A673 (cell line): Measurements from ENCODE around the gene RHEX.

ENCODE experiments used
- CTCF ChIP-seq: fragments of 300-800, 200-600 bp; sonication (generic); conservative IDR thresholded peaks from 2 replicates; pipeline ENCODE4 v1.5.1; 2017; ENCODE audit warnings: low read depth, mild to moderate bottlenecking, antibody characterized with exemption, low read length, moderate library complexity, mixed read lengths
- EZH2 ChIP-seq: fragments of 200-600 bp; sonication (generic); IDR thresholded peaks from 2 replicates; pipeline ENCODE4 v1.6.1; 2017; ENCODE audit warnings: borderline replicate concordance, low read depth, mild to moderate bottlenecking, mixed read lengths, antibody characterized with exemption, low read length; ENCODE audit not compliant: poor library complexity, severe bottlenecking

DNA sequence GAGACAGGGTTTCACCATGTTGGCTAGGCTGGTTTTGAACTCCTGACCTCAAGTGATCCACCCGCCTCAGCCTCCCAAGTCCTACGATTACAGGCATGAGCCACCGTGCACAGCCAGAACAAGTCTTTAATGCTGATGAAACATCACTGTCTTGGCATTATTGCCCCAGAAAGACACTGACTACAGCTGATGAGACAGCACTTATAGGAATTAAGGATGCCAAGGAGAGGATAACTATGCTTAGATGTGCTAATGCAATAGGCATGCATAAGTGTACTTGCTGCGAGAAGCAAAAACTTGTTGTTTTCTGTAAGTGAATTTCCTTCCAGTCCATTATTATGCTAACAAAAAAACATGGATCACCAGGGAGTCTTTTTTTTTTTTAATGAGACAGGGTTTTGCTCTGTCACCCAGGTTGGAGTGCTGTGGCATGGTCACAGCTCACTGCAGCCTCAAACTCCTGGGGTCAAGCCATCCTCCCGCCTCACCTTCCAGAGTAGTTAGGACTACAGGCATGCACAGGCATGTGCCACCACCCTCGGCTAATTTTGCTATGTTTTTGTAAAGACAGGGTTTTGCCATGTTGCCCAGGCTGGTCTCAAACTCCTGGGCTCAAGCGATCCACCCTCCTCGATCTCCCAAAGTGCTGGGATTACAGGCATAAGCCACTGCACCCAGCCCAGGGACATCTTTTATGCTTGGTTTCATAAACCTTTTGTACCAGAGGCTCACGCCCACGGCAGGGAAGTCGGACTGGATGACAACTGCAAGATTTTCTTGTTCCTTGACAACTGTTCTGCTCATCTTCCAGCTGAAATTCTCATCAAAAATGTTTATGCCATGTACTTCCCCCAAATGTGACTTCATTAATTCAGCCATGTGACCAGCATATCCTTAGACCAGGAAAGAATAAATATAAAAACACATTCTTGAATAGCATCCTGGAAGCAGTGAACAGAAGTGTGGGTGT, 23.1 kb downstream of the RHEX start:
- no peak for TF ChIP-seq CTCF
- TF ChIP-seq EZH2: no peak
